HG02938 (cell line): ENCODE data around the gene IFI27L1.

Experiments
- ATAC-seq: cut with Tn5 transposase; IDR thresholded peaks from one replicate; pipeline ENCODE4 v1.9.1; 2021; ENCODE audit warnings: mild to moderate bottlenecking, moderate library complexity; ENCODE audit not compliant: unreplicated experiment

IFI27L1 gene

DNA sequence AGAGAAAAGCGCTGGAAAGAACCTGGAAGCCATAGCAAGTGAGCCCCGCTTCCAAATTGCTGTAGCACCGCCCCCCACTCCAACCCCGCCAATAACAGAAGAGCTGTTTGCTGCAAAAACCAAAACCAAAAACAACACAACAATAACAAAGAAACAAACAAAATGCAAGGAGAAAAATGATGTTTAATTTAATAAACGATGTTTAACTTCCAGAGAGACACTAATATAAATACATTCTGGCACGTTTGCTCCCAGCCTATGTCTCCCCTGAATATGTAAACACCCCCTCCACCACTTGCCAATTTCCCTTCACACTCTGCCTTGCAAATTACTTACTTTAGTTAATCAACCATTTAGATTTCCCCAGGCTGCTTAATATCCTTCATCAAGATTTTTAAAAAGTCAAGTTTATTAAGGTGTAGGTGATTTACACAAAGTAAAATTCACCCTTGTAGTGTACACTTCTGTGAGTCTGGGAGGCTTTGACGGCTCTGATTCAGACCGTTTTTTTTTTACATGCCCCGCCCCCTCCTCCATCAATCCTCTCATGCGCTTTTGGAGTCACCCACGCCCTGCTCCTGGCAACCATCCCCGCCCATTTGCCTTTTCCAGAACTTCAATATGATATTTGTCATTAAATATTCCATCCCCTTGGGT is 48.8 kb downstream of the IFI27L1 start:
- no peak for ATAC-seq

GRCh38 chr14:94132285-94132887 is 51.3 kb downstream of the IFI27L1 start:
- ATAC-seq, result peak; percentile 50

DNA sequence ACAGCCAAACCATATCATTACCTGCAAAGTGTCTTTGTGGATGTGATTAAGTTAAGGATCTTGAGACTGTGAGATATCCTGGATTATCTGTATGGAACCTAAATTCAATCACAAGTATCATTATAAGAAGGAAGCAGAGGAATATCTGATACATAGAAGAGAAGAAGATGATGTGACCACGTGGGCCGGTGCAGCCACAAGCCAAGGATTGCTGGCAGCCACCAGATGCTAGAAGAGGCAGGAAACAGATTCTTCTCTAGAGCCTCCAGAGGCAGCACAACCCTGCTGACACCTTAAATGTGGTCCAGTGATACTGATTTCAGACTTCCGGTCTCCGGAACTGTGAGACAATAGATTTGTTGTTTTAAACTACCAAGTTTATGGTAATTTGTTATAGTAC is 54.4 kb downstream of the IFI27L1 start:
- ATAC-seq, result no peak

DNA sequence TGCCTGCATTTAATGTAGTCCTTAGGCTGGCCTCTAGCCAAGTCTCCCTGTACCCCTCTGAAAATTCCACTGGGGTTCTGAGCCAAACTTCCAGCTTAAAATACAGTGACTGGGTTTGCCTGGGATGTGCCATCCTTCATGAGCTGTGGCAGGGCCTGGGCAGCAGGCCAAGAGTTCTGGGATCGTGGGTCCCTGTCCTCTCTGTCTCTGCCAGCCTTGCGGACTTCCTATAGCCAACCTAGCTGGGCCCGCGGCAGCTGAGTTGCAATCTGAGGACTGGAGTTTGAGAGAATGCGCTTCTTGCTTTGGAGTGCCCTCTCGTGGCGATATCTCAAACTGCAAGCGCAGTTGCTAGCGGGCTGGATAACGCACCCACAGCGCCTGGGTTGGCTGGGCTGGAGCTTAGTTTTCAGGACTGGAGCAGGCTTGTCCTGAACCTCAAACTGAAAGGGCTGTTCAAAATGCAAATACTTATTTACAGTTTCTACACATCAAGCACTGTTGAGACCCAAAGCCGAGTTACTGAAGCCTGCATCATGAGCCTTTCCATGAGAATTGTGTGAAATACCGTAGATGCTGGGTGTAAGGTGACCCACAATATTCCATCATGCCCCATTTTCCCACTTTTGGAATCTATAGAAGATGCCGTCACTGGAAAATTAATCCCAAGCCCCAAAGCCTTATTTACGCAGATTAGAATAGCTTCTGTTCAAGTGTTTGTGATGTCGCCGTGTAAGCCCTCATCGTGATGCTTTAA is 55.6 kb downstream of the IFI27L1 start:
- peak; percentile 76 for ATAC-seq

- ATAC-seq, result no peak
These were observed 57.1 kb downstream of the IFI27L1 start for GRCh38 chr14:94138251-94138650.

- ATAC-seq, result no peak
These were observed 57.9 kb downstream of the IFI27L1 start for GRCh38 chr14:94139006-94139405.

DNA sequence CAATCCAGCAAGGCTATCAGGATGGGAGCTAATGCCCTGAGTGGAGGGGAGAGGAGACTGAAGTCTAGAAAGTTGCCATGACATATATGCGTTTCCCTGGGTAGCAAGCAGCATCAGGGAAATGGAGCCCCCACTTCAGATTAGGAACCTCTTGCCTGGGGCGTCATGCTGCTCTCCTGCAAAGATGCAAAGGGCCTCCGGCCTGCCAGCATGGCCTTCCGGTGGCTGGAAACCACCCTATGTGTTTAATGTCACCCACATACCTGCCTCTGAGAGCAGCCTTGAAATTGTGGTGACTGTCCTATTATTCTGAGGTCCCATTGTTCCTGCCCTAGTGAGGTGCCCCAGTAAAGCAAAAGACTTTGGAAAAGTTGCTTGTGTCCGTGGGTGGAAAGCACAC is 58.3 kb downstream of the IFI27L1 start:
- ATAC-seq, result no peak

DNA sequence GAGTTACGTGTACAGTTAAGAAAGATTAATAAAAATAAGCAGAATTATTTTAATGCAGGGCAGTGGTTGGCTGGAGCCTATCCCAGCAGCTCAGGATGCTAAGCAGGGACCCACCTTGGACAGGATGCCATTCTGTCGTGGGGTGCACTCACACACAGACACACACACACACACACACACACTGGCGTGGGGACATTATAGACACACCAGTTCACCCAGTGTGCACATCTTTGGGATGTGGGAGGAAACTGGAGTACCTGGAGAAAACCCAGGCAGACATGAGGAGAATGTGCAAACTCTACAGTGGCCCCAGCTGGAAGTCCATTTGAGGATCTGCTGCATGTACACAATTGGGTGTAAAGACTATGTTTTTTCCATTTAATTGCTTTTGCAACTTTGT is 61.1 kb downstream of the IFI27L1 start:
- no peak for ATAC-seq

GRCh38 chr14:94142836-94143235 is 61.7 kb downstream of the IFI27L1 start:
- ATAC-seq, result no peak

DNA sequence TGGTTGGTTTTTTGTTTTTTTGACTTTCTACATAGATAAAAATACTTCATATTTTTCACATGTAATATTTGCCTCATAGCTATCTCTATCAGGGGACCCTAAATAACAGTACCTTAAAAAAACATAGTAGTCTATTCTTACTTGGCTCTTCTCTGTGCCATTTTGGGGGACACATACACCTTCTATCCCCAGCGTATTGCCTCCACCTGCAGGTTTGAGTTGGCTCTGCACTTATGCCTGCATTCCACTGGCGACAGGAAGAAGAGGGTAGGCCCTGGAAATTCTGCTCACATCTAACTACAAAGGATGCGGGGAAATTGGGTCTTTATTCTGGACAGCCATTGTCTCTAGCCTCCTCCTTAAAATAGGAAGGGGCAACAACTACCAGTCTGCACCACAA is 62.1 kb downstream of the IFI27L1 start:
- ATAC-seq, result no peak

DNA sequence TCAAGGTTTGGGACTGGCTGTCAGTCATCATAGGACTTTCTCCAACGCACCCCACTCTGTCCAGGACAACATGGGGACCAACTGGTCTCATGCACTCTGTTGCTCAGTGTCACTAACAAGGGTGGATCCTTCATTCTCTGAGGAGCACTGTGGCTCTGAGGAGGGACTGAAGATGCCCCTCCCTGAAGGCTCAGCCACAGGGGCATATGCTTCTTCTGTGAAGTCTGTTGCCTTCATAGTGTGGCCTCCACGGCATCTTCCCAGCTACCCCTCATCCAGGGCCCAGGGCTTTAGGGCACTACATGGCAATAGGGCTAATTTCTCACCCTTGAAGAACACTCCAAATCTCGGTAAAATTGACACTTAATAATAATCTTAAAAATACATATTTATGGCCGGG is 62.6 kb downstream of the IFI27L1 start:
- no peak for ATAC-seq

GRCh38 chr14:94144765-94145164 is 63.7 kb downstream of the IFI27L1 start:
- ATAC-seq, result no peak

DNA sequence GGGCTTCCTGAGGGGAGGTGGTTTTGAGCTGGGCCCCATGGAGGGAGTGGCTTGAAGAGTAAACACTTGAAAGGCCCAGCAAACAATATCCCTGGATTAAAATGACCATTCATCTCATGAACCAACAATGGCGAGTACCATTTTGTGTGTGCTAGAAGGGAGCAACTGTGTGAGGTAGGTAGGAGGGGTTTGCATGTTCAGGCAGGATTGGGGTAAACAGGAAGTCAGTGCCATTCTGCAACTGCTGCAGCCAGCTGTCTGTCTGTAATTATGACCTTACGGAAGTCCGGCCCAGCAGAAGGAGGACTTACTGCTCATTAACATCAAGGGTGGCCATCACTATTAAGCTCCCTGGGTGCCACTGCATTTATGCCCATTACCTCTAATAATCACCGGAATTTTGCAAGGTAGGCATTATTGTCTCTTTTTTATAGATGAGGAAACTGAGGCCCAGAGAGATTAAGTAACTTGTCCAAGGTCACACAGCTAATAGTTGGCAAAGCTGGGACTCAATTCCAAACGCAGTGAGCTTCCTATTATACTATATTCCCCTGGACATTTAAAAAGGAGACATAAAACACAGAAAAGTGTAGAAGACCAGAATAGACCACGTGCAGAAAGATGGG is 64.9 kb downstream of the IFI27L1 start:
- ATAC-seq, result no peak
